Uterus (tissue), 2 donors: Measurements from ENCODE around the gene NECTIN1.

Source experiments
- POLR2A ChIP-seq, 2 donors: fragments of 450-650 bp; IDR thresholded peaks; one replicate each; pipeline ENCODE4 v1.6.1; 2016; ENCODE audit warnings: antibody characterized with exemption in 2 of 2, mild to moderate bottlenecking in 1 of 2, moderate library complexity in 1 of 2
- TF ChIP-seq, protein P1 (sequence below), 4 experiments: fragments of 200-600 bp in 2 of 4; fragments of 450-650 bp in 2 of 4; sonication (generic) in 2 of 4; IDR thresholded peaks; one replicate each; pipeline ENCODE4 v1.5.1; 2016 to 2019; ENCODE audit warnings: antibody characterized with exemption in 4 of 4, mild to moderate bottlenecking in 2 of 4, moderate library complexity in 1 of 4

DNA sequence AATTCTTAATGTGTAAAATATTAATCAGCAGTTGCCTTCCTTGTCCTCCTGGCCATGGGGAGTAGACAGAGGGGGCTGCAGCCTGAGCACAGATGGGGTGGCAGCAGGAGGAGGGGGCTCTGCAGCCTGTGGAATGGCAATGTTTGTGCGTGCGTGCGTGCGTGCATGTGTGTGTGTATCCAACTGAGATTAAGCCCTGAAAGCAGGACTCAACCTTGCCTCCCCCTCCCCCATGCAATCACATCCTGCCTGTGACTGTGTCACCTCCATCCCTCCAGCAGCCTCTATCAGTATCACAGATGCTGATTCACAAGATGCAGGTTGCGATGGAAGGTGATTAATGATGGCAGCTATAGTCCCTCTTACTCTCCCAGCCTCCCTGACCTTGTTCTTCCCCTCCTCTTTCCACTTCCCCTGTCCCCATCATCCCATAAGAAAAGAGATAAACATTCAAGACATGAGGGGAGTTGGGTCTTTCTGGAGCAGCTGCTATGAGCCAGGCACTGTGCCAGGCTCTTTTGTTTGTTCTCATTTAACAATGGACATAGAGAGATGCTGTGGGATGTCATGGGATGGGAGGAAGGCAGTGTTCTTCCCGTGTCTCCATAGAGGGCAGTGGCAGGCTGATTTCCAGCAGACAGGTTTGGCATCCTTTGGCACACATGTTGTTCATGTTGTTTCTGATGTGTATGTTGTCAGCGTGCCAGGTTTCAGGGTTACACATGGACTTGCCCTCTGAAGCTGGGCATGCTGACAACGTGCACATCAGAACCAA, 43.8 kb upstream of the NECTIN1 start:
- TF ChIP-seq, protein P1, sequence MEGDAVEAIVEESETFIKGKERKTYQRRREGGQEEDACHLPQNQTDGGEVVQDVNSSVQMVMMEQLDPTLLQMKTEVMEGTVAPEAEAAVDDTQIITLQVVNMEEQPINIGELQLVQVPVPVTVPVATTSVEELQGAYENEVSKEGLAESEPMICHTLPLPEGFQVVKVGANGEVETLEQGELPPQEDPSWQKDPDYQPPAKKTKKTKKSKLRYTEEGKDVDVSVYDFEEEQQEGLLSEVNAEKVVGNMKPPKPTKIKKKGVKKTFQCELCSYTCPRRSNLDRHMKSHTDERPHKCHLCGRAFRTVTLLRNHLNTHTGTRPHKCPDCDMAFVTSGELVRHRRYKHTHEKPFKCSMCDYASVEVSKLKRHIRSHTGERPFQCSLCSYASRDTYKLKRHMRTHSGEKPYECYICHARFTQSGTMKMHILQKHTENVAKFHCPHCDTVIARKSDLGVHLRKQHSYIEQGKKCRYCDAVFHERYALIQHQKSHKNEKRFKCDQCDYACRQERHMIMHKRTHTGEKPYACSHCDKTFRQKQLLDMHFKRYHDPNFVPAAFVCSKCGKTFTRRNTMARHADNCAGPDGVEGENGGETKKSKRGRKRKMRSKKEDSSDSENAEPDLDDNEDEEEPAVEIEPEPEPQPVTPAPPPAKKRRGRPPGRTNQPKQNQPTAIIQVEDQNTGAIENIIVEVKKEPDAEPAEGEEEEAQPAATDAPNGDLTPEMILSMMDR (IDR thresholded peaks at IDR 0.05): no peak
- TF ChIP-seq POLR2A (IDR thresholded peaks at IDR 0.05): no peak
